DMS114 treated with DMSO at 0.1 percent for 48 hours (cell line): ENCODE measurements around the gene FAM110A.
"Not testable (repeated sequence)": the region's sequence is repeated elsewhere in the genome, so short reads cannot be mapped to it uniquely, and the experiment has no call there.

Experiments
- DNase-seq: peaks from one replicate; lab custom pipeline; 2025; ENCODE audit not compliant: unreplicated experiment; lab: John Stamatoyannopoulos, UW

The FAM110A gene

GRCh38 chr20:833450-834150 lies at the start of gene FAM110A:
Gene FAM110A, plus strand, starts transcription at chr20:833715. Its CDS starts 11,090 bp downstream, at chr20:844805.
- peak; percentile 87 for DNase-seq

- no peak for DNase-seq
These were observed 45.7 kb upstream of the FAM110A start for GRCh38 chr20:787825-788224.

GRCh38 chr20:791056-791455 lies 42.5 kb upstream of the FAM110A start:
- no peak for DNase-seq

GRCh38 chr20:792248-792647 lies 41.3 kb upstream of the FAM110A start:
- DNase-seq, result no peak

- DNase-seq, result no peak
These were observed 36.6 kb upstream of the FAM110A start for GRCh38 chr20:796921-797320.

- not testable (repeated sequence) for DNase-seq
These were observed 34.8 kb upstream of the FAM110A start for GRCh38 chr20:798746-799145.

- DNase-seq, result not testable (repeated sequence)
These were observed 33.5 kb upstream of the FAM110A start for GRCh38 chr20:800026-800425.

- DNase-seq, result no peak
These were observed 31.8 kb upstream of the FAM110A start for GRCh38 chr20:801678-802077.

- peak; percentile 13 for DNase-seq
These were observed 27.8 kb upstream of the FAM110A start for GRCh38 chr20:805713-806112.

GRCh38 chr20:811776-812434 lies 21.6 kb upstream of the FAM110A start:
- DNase-seq, result not testable (repeated sequence)

- not testable (repeated sequence) for DNase-seq
These were observed 21.1 kb upstream of the FAM110A start for GRCh38 chr20:812435-812814.

- no peak for DNase-seq
These were observed 20.1 kb upstream of the FAM110A start for GRCh38 chr20:813390-813789.

GRCh38 chr20:815226-815625 lies 18.3 kb upstream of the FAM110A start:
- DNase-seq, result no peak

- peak; percentile 59 for DNase-seq
These were observed 17.5 kb upstream of the FAM110A start for GRCh38 chr20:815914-816606.

- DNase-seq, result no peak
These were observed 15.4 kb upstream of the FAM110A start for GRCh38 chr20:818001-818664.

- DNase-seq, result no peak
These were observed 13.7 kb upstream of the FAM110A start for GRCh38 chr20:819680-820322.

GRCh38 chr20:820323-820953 lies 13.1 kb upstream of the FAM110A start:
- DNase-seq, result no peak

- DNase-seq, result no peak
These were observed 12.3 kb upstream of the FAM110A start for GRCh38 chr20:821046-821730.

- no peak for DNase-seq
These were observed 11.8 kb upstream of the FAM110A start for GRCh38 chr20:821731-822065.
